ENCODE measurements around the gene LMX1B.

DNA sequence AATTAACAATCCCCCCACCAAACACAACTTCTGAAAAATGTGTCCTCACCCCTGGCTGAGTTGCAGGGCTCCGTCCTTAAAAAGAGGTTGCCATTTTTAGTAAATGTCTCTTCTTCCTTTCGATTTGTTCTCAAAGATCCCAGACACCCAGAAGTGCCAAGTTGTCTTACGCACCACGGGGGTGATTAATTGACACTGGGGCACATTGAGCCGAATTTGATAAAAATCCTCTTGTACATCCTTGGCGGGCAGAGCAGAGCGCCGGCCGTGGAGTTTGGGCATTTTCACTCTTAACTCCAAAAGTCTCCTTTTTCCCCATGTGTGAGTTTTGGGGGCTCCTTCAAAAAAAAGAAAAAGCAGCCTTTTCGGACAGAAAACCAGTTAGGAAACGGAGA lies 4.5 kb downstream of the LMX1B start:
- no peak for TF ChIP-seq POLR2A (IDR thresholded peaks at IDR 0.05; ENCODE audit: low read length)
- no peak for TF ChIP-seq GATA1 (IDR thresholded peaks at IDR 0.05; ENCODE audit: low read depth, low read length)

Measured in erythroblast (primary cell).